ENCODE data around the gene BCAP31. TPM values are rescaled to one million over a fixed set of nuclear protein-coding genes. Genes with fewer than 3 reads are reported as not detected.

Gene BCAP31
- 218 TPM for total RNA-seq
- polyA plus RNA-seq (ENCODE audit: insufficient read depth, low read depth, low replicate concordance): 246 TPM
- long read RNA-seq, donor 1, transcript BCAP31-201 (8 exons, 1,643 nt): major isoform, 49 of 68 reads
- long read RNA-seq, donor 1, partial matches to known transcripts: 8 of 68 reads
- long read RNA-seq, donor 1, other reads (novel, unspliced or antisense): 9 of 68 reads
- long read RNA-seq, donor 2, transcript BCAP31-201 (8 exons, 1,643 nt): major isoform, 68 of 112 reads
- long read RNA-seq, donor 2, transcript BCAP31-209 (2 exons, 893 nt): minor isoform, 5 of 112 reads
- long read RNA-seq, donor 2, partial matches to known transcripts: 30 of 112 reads
- long read RNA-seq, donor 2, other reads (novel, unspliced or antisense): 9 of 112 reads
- long read RNA-seq, donor 3, transcript BCAP31-201 (8 exons, 1,643 nt): major isoform, 83 of 131 reads
- long read RNA-seq, donor 3, partial matches to known transcripts: 39 of 131 reads
- long read RNA-seq, donor 3, other reads (novel, unspliced or antisense): 5 of 131 reads
- long read RNA-seq, donor 4, transcript BCAP31-201 (8 exons, 1,643 nt): major isoform, 88 of 109 reads
- long read RNA-seq, donor 4, partial matches to known transcripts: 5 of 109 reads
- long read RNA-seq, donor 4, other reads (novel, unspliced or antisense): 10 of 109 reads
- long read RNA-seq, donor 5, transcript BCAP31-201 (8 exons, 1,643 nt): major isoform, 5 of 11 reads
- long read RNA-seq, donor 5, partial matches to known transcripts: 5 of 11 reads
- long read RNA-seq, donor 5, other reads (novel, unspliced or antisense): 0 of 11 reads
- long read RNA-seq, donor 6, transcript BCAP31-201 (8 exons, 1,643 nt): major isoform, 61 of 80 reads
- long read RNA-seq, donor 6, partial matches to known transcripts: 15 of 80 reads
- long read RNA-seq, donor 6, other reads (novel, unspliced or antisense): 0 of 80 reads
- long read RNA-seq, donor 7, transcript BCAP31-207 (8 exons, 1,824 nt): minor isoform, 17 of 389 reads
- long read RNA-seq, donor 7, transcript BCAP31-201 (8 exons, 1,643 nt): major isoform, 328 of 389 reads
- long read RNA-seq, donor 7, partial matches to known transcripts: 20 of 389 reads
- long read RNA-seq, donor 7, other reads (novel, unspliced or antisense): 23 of 389 reads
- long read RNA-seq, donor 8, transcript BCAP31-201 (8 exons, 1,643 nt): major isoform, 44 of 74 reads
- long read RNA-seq, donor 8, partial matches to known transcripts: 21 of 74 reads
- long read RNA-seq, donor 8, other reads (novel, unspliced or antisense): 5 of 74 reads
- long read RNA-seq, donor 9, transcript BCAP31-201 (8 exons, 1,643 nt): major isoform, 27 of 39 reads
- long read RNA-seq, donor 9, partial matches to known transcripts: 6 of 39 reads
- long read RNA-seq, donor 9, other reads (novel, unspliced or antisense): 5 of 39 reads
- long read RNA-seq, donor 10, transcript BCAP31-201 (8 exons, 1,643 nt): major isoform, 41 of 72 reads
- long read RNA-seq, donor 10, partial matches to known transcripts: 15 of 72 reads
- long read RNA-seq, donor 10, other reads (novel, unspliced or antisense): 9 of 72 reads

- H3K27me3 ChIP-seq (ENCODE audit: control insufficient read depth, insufficient read depth, low read length): no peaks in the 10 kb centered on the region
- peaks cover 2 to 9% (median 8%) of the 10 kb centered on the region in 3 donors for H3K36me3 ChIP-seq (ENCODE audit: control insufficient read depth in 2 of 3, insufficient read depth in 3 of 3, low read length in 3 of 3)
- TF ChIP-seq CTCF (IDR thresholded peaks at IDR 0.05; ENCODE audit: borderline replicate concordance, extremely low read depth, insufficient read depth): no peak
- FAIRE-seq: no peak
- peak within 1 kb of the TSS in 1 of 3 donors; percentile 41 for H3K9ac ChIP-seq (ENCODE audit: low read length in 3 of 3)
- peak; percentile 91 to 96 (median 94) for DNase-seq
- intact Hi-C loops (cut with DNase I): no loop called here
- peak within 1 kb of the TSS; percentile 72 to 76 for H3K27ac ChIP-seq (ENCODE audit: low read depth in 2 of 2, low read length in 2 of 2)
- H3K4me3 ChIP-seq (ENCODE audit: low read length in 3 of 3): peak within 1 kb of the TSS; percentile 53 to 63 (median 58)
- H3K9me3 ChIP-seq (ENCODE audit: control insufficient read depth in 2 of 3, insufficient read depth in 1 of 3, low read length in 3 of 3): no peaks in the 10 kb centered on the region
- peaks cover 0 to 36% (median 8%) of the 10 kb centered on the region in 3 donors for H3K4me1 ChIP-seq (ENCODE audit: control insufficient read depth in 2 of 3, insufficient read depth in 2 of 3, low read depth in 1 of 3, low read length in 3 of 3)
These were observed at the start of gene BCAP31, which contains the start of gene ABCD1 for GRCh38 chrX:153724252-153725038. Gene BCAP31 (minus strand): TSS chrX:153724387. CDS start chrX:153723244, 1,143 bp downstream. Gene ABCD1 (plus strand): TSS chrX:153724856. CDS start chrX:153725267, 411 bp downstream.

GRCh38 chrX:153773218-153773611 is 49.0 kb upstream of the BCAP31 start:
- no peak for TF ChIP-seq CTCF (IDR thresholded peaks at IDR 0.05; ENCODE audit: borderline replicate concordance, extremely low read depth, insufficient read depth)
- Histone ChIP-seq H3K4me1 (ENCODE audit: control insufficient read depth in 2 of 3, insufficient read depth in 2 of 3, low read depth in 1 of 3, low read length in 3 of 3) (no peaks in the 10 kb centered on the region), H3K36me3 (ENCODE audit: control insufficient read depth in 2 of 3, insufficient read depth in 3 of 3, low read length in 3 of 3) (no peaks in the 10 kb centered on the region), H3K27ac (ENCODE audit: low read depth in 2 of 2, low read length in 2 of 2) (no peak overlapping the region), H3K9ac (ENCODE audit: low read length in 3 of 3) (no peak overlapping the region), H3K4me3 (ENCODE audit: low read length in 3 of 3) (no peak overlapping the region), H3K27me3 (ENCODE audit: control insufficient read depth, insufficient read depth, low read length) (no peaks in the 10 kb centered on the region), H3K9me3 (ENCODE audit: control insufficient read depth in 2 of 3, insufficient read depth in 1 of 3, low read length in 3 of 3) (no peaks in the 10 kb centered on the region)
- DNase-seq (no peak), FAIRE-seq (no peak)
- intact Hi-C loops (cut with DNase I): no loop called here

All from kidney (tissue), 22 donors.